ENCODE results near the gene DHX8.

GRCh38 chr17:43456029-43456428, 27.7 kb upstream of the DHX8 start:
- no peak for TF ChIP-seq CTCF (IDR thresholded peaks at IDR 0.05)
- TF ChIP-seq POLR2AphosphoS5 (IDR thresholded peaks at IDR 0.05), result no peak

All from transverse colon (tissue), 4 donors.